ENCODE results near the gene NUP93.

Gene NUP93

GRCh38 chr16:56849690-56850680, 120.1 kb downstream of the NUP93 start:
- H3K4me3 Mint-ChIP-seq: no peak overlapping the region

DNA sequence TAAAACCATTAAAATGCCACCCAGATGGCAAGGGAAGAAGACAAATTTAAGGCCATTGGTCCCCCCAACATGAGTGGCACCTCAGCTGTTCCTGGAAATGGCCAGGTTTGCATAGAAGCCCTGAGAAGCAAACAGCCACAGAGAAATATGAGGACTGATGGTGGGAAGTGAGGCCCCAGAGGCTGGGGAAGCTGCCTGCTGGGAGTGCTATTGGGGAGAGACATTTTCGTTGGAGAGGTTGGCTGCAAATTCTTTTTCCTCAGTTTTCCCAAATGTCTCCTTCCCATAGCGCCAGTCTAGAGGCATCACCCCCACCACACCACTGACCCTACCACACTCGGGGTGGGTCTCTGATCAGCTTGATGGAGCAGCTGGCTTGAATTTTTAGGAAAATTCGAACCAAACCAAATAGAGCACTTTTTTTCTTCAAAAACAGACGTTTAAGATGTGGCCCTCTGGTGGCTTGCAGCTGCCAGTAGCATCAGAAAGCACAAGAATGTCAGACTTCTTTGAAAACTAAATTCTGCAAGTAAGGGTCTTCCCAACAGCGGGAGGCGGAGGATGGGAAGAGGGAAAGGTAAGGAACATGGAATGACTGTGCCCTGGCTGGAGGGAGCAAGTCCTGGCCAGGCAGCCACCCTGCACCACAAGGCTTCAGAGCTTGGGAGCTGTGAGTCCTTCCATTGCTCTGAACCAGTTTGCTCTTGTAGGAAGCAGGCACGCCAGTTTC, 121.9 kb downstream of the NUP93 start:
- DNase-seq (ENCODE audit: low spot score in 2 of 2) (no peak), ATAC-seq (no peak)
- Mint-ChIP-seq H3K27ac (no peak overlapping the region), H3K36me3 (no peaks in the 10 kb centered on the region), H3K4me3 (no peak overlapping the region), H3K4me1 (peaks cover 15% of the 10 kb centered on the region), H3K9me3 (no peaks in the 10 kb centered on the region)

More at GRCh38 chr16:56849690-56850680, 120.1 kb downstream of the NUP93 start:
- DNase-seq (ENCODE audit: low spot score in 2 of 2): no peak
- H3K4me1 Mint-ChIP-seq: peaks cover 18% of the 10 kb centered on the region
- peak overlapping the region; percentile 72 for H3K27ac Mint-ChIP-seq
- H3K9me3 Mint-ChIP-seq: no peaks in the 10 kb centered on the region
- no peak for ATAC-seq
- H3K36me3 Mint-ChIP-seq: peaks cover 12% of the 10 kb centered on the region

DNA sequence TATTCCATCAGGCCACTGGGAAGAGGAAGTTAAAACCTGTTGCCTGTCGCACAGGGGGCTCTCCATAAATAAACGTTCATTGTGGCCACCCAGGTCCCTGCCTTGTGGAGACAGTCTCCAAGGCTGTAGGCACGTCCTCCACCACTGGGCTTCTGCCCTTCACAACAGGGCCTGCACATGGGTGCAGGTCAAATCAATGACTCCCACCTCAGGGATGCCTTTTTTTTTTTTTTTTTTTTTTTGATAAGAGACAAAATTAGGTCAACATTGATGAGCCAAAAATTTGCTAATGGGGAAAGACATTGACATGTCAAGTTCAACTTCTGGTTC, 122.4 kb downstream of the NUP93 start:
- Mint-ChIP-seq H3K4me1 (peaks cover 11% of the 10 kb centered on the region), H3K9me3 (no peaks in the 10 kb centered on the region), H3K36me3 (no peaks in the 10 kb centered on the region), H3K27ac (no peak overlapping the region), H3K4me3 (no peak overlapping the region)
- ATAC-seq: no peak
- no peak for DNase-seq (ENCODE audit: low spot score in 2 of 2)

GRCh38 chr16:56852968-56853367, 123.0 kb downstream of the NUP93 start:
- H3K27ac Mint-ChIP-seq: no peak overlapping the region
- DNase-seq (ENCODE audit: low spot score in 2 of 2): no peak
- H3K4me3 Mint-ChIP-seq: no peak overlapping the region
- ATAC-seq: no peak
- H3K9me3 Mint-ChIP-seq: no peaks in the 10 kb centered on the region
- H3K36me3 Mint-ChIP-seq: no peaks in the 10 kb centered on the region
- peaks cover 5% of the 10 kb centered on the region for H3K4me1 Mint-ChIP-seq

DNA sequence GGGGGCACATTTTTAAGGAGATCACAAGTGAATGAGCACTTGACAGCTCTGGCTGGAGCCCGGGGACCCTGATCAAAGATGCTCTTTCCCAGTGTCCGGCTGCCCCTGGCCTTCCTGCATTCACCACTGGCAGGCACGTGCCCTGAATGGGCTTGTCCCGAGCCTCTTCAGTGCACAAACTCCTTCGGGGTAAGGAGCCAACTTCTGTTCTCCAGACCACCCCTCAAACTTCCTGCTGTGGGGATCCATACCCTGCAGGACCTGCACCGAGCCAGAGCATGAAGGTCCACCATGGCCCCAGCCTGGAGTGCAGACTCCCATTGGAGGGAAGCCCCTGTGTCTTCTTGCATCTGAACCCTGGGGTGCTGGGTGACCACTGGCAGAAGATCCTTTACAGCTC, 125.3 kb downstream of the NUP93 start:
- Mint-ChIP-seq H3K36me3 (no peaks in the 10 kb centered on the region), H3K4me1 (peaks cover 14% of the 10 kb centered on the region), H3K9me3 (no peaks in the 10 kb centered on the region), H3K27ac (no peak overlapping the region), H3K4me3 (no peak overlapping the region)
- DNase-seq (ENCODE audit: low spot score in 2 of 2) (no peak), ATAC-seq (no peak)

DNA sequence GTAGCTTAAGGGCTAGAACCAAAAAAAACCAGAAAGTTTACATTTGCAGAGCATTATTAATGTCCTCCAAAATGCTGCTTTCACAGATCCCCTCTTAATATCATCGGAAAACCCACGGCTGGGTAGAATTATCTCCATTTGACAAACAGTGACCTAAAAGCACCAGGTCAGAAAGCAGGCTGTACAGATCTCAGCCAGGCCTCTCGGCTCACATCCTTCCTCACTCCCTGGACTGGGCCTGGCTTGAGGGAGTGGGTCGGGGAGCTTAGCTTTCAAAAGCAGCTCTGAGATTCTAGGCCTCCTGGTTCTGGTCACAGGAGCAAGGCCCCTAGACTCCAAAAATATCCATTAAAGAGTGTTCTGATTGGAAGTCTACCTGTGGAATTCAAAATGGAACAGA, 126.0 kb downstream of the NUP93 start:
- H3K4me1 Mint-ChIP-seq: peaks cover 22% of the 10 kb centered on the region
- H3K4me3 Mint-ChIP-seq: no peak overlapping the region
- H3K36me3 Mint-ChIP-seq: peaks cover 1% of the 10 kb centered on the region
- no peak for DNase-seq (ENCODE audit: low spot score in 2 of 2)
- H3K9me3 Mint-ChIP-seq: no peaks in the 10 kb centered on the region
- no peak overlapping the region for H3K27ac Mint-ChIP-seq
- no peak for ATAC-seq

DNA sequence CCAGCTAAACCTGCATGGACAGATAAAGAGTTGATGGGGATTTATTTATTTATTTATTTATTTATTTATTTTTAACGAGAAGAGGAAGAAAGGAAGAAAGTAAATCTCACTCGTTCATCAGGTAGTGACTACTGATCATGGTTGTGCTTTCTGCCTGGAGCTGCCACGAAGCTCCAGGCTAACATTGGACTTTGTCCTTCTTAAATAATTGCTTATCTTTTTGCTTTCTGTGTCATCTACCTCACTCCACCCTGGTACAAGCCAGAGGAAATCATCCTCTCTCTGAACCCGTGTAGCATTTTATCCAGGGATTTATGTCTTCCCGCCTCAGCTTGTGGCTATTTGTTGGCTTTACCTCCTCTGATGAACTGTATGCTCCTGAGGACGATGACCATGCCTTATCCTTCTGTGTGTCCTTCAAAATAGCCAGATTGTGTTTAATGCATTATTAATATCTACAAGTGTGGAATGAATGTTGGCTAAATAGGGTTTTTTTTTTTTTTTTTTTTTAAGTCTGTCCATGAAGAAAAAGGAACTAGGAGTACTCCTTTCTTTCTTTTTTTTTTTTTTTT, 127.0 kb downstream of the NUP93 start:
- Mint-ChIP-seq H3K9me3 (no peaks in the 10 kb centered on the region), H3K36me3 (peaks cover 6% of the 10 kb centered on the region), H3K4me3 (no peak overlapping the region), H3K4me1 (peaks cover 32% of the 10 kb centered on the region), H3K27ac (no peak overlapping the region)
- ATAC-seq (no peak), DNase-seq (ENCODE audit: low spot score in 2 of 2) (no peak)

DNA sequence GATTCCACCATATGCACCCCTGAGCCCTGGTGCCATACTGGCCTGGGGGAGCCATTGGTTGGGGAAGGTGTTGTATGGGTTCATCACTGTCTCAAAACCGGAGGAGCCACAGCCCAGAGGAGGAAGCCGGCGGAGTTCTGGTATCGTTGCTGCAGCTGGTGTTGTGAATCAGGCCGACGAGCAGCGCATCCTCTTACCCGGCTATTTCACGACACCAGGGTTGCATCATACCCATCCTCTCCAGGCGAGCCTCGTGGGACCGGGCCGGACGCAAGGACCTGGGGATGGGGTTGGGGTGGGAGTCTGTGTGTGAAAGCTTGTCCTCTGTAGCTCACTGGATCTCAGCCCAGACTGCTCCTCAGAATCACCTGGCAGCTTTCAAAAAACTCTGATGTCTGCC, 128.4 kb downstream of the NUP93 start:
- Mint-ChIP-seq H3K27ac (no peak overlapping the region), H3K4me3 (no peak overlapping the region), H3K36me3 (peaks cover 6% of the 10 kb centered on the region), H3K9me3 (no peaks in the 10 kb centered on the region), H3K4me1 (peaks cover 46% of the 10 kb centered on the region)
- DNase-seq (ENCODE audit: low spot score in 2 of 2) (no peak), ATAC-seq (no peak)

DNA sequence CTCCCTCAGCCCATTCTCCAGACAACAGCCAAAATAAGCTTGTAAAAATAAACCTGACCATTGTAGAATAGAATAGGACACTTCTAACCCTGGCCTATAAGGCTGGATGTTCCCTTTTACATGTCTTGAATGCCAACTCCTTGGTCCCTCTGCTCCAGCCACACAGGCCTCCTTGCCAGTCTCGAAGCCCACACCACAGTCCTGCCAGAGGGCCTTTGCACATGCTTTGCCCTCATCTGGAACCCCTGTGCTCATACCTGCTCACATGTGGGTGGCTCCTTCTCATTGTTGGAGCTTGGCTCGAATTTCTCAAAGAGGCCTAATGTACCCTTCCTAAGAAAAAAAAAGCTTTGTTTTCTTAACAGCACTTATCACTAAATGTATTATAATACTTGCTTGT, 129.7 kb downstream of the NUP93 start:
- no peaks in the 10 kb centered on the region for H3K9me3 Mint-ChIP-seq
- H3K27ac Mint-ChIP-seq: peak overlapping the region; percentile 93
- no peak for DNase-seq (ENCODE audit: low spot score in 2 of 2)
- H3K4me3 Mint-ChIP-seq: peak overlapping the region; percentile 58
- no peak for ATAC-seq
- H3K36me3 Mint-ChIP-seq: peaks cover 6% of the 10 kb centered on the region
- H3K4me1 Mint-ChIP-seq: peaks cover 49% of the 10 kb centered on the region

DNA sequence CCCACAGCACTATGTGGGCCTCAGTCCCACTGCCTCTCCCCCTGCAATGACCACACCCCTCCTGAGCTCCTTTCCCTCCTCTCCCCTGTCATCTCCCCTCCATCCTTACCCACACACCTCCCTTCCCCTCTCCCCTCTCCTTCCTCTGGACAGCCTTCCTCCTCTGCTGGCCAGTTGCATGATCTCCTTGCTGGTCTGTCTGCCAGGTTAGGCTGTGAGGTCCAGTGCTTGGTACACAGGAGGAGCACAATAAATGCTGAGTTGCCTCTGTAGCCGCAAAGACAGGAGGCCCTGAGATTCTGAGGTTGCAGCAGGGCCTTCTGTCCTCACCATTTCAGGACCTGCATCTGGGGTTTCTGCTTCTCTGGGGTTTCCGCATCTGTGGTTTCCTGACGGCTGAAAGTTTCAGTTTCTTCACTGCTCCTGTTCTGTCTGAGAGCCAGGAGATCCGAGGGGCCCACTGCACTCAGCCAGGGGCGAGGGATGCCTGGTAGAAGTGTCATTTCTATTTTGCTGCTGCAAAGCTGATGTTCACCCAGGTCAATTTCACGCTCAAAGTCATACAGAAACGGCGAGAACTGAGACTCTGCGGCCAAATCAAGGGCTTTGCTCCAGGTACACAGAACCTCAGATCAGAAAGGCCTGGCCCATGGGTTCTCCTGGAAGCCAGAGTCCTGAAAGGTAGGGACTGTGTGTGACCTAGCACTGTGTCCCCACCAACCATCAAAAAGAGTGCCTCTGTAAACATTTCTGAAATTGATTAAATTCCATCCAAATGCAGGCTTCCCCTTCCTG, 130.5 kb downstream of the NUP93 start:
- peak in 1 of 2 donors; percentile 81 for DNase-seq (ENCODE audit: low spot score in 2 of 2)
- ATAC-seq: peak; percentile 78
- H3K36me3 Mint-ChIP-seq: peaks cover 6% of the 10 kb centered on the region
- peaks cover 53% of the 10 kb centered on the region for H3K4me1 Mint-ChIP-seq
- H3K27ac Mint-ChIP-seq: peak overlapping the region; percentile 93
- H3K9me3 Mint-ChIP-seq: no peaks in the 10 kb centered on the region
- peak overlapping the region; percentile 58 for H3K4me3 Mint-ChIP-seq

DNA sequence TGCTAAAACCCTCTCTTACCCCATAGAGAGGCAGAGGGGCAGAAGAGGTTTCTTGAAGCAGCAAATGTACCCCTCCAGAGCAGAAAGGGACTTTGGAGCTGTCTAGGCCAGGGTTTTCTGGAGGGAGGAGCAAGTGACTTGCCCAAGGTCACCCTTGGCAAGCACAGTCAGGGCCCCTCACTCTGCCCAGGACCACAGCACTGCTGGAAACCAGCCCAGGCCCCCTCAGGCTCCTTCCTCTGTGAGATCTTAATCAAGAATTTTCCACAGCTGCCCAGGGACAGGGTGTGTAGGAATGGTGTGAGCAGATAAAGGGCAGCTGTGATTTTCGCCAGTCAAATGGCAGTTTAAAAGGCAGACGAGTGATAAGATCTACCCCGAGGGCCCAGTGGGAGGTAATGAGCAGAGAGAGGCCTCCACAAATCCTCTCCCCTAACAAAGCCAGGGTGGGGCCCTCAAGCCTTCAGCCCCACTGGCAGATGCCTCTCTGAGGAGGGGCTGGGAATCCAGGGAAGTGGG, 131.2 kb downstream of the NUP93 start:
- H3K36me3 Mint-ChIP-seq: peaks cover 6% of the 10 kb centered on the region
- no peak for DNase-seq (ENCODE audit: low spot score in 2 of 2)
- peaks cover 53% of the 10 kb centered on the region for H3K4me1 Mint-ChIP-seq
- H3K9me3 Mint-ChIP-seq: no peaks in the 10 kb centered on the region
- H3K4me3 Mint-ChIP-seq: peak overlapping the region; percentile 58
- peak overlapping the region; percentile 93 for H3K27ac Mint-ChIP-seq
- peak; percentile 22 for ATAC-seq

DNA sequence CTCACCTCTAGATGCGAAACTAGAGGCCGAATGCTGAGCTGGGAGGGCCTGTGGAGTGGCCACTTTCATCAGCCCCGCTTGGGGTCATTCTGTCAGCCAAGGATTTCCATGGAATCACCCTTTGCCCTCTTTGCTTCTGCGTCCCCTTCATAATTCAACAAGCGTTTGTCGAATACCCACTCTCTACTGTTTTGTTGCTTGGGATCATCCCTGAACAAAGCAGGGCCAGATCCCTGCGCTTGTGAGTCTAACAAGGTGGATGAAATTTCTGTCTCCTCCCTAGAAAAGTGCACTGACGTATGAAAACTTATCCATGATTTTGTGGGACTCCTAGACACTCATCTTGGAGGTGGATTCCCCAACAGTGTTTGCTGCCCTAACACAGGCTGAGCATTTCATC, 131.8 kb downstream of the NUP93 start:
- Mint-ChIP-seq H3K36me3 (peaks cover 6% of the 10 kb centered on the region), H3K4me1 (peaks cover 53% of the 10 kb centered on the region), H3K4me3 (no peak overlapping the region), H3K9me3 (no peaks in the 10 kb centered on the region), H3K27ac (peak overlapping the region; percentile 93)
- ATAC-seq (no peak), DNase-seq (ENCODE audit: low spot score in 2 of 2) (no peak)

GRCh38 chr16:56862776-56863175, 132.8 kb downstream of the NUP93 start:
- DNase-seq (ENCODE audit: low spot score in 2 of 2): no peak
- peaks cover 6% of the 10 kb centered on the region for H3K36me3 Mint-ChIP-seq
- ATAC-seq: peak; percentile 49
- H3K4me3 Mint-ChIP-seq: no peak overlapping the region
- H3K27ac Mint-ChIP-seq: peak overlapping the region; percentile 71
- no peaks in the 10 kb centered on the region for H3K9me3 Mint-ChIP-seq
- peaks cover 62% of the 10 kb centered on the region for H3K4me1 Mint-ChIP-seq

GRCh38 chr16:56864960-56865359, 135.0 kb downstream of the NUP93 start, which contains the start of gene SLC12A3:
Gene SLC12A3, plus strand, starts transcription at chr16:56865207. Its CDS starts 29 bp downstream, at chr16:56865236.
- peaks cover 6% of the 10 kb centered on the region for H3K36me3 Mint-ChIP-seq
- peak within 1 kb of the TSS; percentile 29 for H3K27ac Mint-ChIP-seq
- peaks cover 54% of the 10 kb centered on the region for H3K4me1 Mint-ChIP-seq
- H3K4me3 Mint-ChIP-seq: no peak within 1 kb of the TSS
- DNase-seq (ENCODE audit: low spot score in 2 of 2) (no peak), ATAC-seq (no peak)
- no peaks in the 10 kb centered on the region for H3K9me3 Mint-ChIP-seq

Measured in stimulated activated effector memory CD8-positive, alpha-beta T cell treated with anti-CD3 and anti-CD28 coated beads, Interleukin-12 subunit alpha, Interleukin-12 subunit beta, amount 100 ng/mL, for 72 hours (primary cell).